Measurements from ENCODE around the gene CACNB4.
"Not testable (repeated sequence)": the region's sequence is repeated elsewhere in the genome, so short reads cannot be mapped to it uniquely, and the experiment has no call there.

CACNB4 gene

GRCh38 chr2:151931756-151932155, 167.1 kb downstream of the CACNB4 start:
- no peak for DNase-seq

GRCh38 chr2:151931030-151931611, 167.7 kb downstream of the CACNB4 start:
- no peak for DNase-seq

DNA sequence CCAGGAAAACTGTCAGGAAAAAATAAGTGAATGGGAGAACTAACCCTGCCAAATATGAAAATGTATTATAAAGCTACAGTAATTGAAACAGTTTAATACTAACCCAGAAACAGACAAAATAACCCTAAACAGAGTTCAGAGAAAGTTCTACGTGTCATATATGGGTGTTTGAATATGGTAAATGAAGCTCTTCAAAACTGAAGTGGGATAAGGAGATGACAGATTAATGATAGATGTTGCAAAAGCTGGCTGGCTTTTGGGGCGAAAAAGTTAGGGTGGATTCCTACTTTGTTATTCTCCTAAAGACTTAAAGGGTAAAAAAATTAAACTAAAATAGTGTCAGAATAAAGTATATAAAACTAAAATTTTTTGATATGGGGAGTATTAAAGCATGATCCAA, 168.8 kb downstream of the CACNB4 start:
- DNase-seq = no peak

GRCh38 chr2:151928380-151928779, 170.5 kb downstream of the CACNB4 start:
- no peak for DNase-seq

GRCh38 chr2:151927501-151928221, 171.2 kb downstream of the CACNB4 start:
- DNase-seq = no peak

GRCh38 chr2:151922845-151923666, 175.8 kb downstream of the CACNB4 start:
- DNase-seq = no peak

DNA sequence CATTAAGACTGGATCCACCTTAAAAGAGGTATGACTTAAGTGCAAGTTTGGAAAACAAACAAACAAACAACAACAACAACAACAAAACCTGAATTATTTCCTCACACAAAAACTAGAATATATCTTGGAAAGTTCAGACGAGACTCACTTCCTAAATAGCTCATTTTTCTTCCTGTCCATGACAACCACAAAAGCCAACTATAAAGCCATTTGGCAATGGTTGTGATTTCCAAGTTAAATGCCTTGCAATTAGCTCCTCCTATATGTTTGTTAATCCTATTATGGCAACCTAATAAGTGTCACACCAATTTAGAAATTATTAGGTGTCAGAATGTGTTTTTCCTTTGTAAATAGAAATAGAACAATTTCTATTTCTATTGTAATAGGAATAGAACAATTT, 179.1 kb downstream of the CACNB4 start:
- no peak for DNase-seq

- no peak for DNase-seq
These were observed 180.5 kb downstream of the CACNB4 start for GRCh38 chr2:151918308-151918707.

DNA sequence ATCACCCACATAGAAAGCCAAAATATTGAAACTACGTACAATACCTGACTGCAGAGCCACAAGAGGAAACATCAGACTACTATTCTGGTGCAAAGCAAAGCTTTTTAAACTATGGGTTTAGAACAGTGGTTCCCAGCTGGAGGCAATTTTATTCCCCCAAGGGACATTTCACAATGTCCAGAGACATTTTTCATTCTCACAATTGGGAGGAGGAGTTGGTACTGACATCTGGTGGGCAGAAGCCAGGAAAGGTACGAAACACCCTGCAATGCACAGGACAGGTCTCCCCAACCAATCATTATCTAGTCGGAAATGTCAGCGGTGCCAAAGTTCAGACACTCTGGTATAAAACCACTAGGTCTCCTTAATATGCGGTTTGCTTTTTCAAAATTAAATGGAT, 182.2 kb downstream of the CACNB4 start:
- no peak for DNase-seq

GRCh38 chr2:151915629-151916025, 183.2 kb downstream of the CACNB4 start:
- not testable (repeated sequence) for DNase-seq

- no peak for DNase-seq
These were observed 183.7 kb downstream of the CACNB4 start for GRCh38 chr2:151914989-151915628.

DNA sequence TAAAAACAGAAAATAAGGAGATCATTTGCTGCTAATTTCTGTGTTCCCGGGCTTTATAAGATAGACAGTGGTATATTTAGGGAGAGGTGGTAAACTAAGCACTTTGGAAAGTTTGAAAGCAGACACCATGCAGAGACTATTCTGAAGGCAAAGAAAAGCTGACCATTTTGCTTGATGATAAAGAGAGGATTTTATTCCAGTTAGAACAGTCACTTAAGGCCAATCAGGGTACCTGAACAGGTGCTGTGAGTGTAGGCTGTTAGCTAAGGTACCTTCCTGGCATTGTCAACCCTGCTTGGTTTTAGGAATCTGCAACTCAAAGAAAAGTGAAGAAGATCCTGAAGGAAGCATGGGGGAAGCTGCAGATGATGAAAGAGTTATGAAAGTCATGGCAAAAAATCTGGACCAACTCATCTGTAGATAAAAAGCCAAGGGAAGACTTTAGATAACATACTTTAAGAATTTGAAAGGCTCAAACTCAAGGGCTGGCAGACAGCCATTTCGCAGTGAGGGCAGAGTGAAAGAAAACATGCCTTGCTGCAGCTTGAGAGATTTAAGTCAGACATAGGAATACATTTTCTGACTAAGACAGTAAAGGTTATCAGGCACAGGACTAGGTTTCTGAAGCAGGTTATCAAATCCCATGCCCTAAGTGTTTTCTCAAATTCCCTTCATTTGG, 190.5 kb downstream of the CACNB4 start:
- no peak for DNase-seq

- no peak for DNase-seq
These were observed 191.3 kb downstream of the CACNB4 start for GRCh38 chr2:151907286-151908203.

GRCh38 chr2:151906633-151906998, 192.2 kb downstream of the CACNB4 start:
- DNase-seq = no peak

DNA sequence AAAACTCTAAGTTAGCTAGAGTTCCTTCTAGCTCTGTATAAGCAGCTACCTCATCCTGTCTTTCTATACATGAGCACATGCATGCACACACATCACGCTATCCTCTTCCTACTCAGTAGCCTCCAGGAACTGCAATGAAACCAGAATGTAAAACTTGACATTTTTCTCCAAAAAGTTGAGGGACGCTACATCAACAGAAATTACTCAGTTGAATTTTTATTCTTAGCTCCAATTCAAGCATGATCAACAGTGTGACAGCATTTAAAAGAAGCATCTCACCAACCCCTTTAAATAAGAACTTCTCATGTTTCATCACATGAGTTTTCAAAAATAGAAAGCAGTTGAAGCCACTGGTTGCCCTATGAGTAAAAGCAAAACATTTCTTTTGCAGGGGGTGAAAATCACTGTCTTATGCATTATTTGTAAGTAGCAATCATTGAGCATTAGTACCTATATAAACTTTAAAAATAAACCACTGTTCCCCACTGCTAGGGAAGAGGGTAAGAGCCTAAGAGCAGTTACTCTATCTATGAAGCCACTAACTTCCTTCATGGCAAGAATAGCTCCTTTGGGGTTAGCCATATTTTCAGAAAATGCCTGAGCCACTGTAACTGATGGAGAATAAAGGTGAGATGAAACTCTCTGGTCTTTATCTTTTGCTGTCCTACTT, 192.7 kb downstream of the CACNB4 start:
- DNase-seq = no peak

DNA sequence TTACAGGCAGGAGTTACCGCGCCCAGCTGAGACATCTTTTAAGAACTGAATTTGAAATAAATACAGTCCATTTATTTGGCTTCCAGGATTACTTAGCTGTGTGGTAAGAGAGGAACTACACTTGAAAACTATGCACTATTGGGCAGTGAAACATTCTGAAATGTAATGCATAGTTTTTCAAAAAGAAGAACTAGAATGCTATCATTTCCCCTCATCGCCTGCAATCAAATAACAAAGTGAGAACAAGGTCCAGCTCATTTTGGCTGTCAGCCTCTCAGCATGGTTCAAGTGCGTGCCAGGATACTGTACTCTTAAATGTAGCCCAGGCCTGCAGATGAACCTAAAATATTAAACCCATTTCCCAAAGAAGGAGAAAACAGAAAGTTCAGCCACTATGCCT, 194.0 kb downstream of the CACNB4 start:
- no peak for DNase-seq

GRCh38 chr2:151904021-151904420, 194.8 kb downstream of the CACNB4 start:
- DNase-seq = no peak

DNA sequence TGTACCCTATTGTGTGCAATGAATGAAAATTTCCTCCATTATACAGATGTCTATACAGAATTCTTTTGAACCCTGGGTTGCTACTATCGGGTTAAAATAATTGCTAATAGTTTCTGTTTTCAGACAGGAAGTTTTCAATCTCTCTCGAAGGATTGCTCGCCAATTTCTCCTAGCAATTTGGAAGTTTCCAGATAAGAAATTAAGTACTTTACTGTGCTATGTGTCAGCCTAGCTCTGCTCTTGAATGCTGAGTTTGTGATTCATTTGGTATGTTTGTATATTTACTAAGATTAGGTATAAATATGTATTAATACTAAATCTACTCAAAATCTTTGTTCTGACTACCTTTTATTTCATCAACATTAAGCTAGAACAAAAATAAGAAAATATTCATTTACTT, 196.0 kb downstream of the CACNB4 start:
- no peak for DNase-seq

DNA sequence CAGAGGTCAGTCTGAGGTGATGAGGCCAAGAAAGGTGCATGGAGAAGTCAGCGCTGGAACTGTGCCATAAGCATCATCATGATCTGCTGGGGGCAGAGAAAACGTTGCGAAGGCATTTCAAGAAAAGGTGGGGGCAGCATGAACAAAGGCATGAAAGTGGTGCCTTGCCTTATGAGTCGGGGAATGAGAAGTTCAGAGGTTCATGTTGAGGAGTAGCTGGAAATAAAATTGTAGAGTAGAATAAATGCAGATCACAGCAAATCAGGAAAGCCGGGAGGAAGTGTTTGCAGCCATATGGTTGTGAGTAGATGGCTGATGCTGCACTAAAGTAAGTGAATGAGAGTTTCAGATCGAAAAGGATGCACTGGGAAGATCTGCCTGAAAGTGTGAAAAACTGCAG, 198.5 kb downstream of the CACNB4 start:
- no peak for DNase-seq

DNA sequence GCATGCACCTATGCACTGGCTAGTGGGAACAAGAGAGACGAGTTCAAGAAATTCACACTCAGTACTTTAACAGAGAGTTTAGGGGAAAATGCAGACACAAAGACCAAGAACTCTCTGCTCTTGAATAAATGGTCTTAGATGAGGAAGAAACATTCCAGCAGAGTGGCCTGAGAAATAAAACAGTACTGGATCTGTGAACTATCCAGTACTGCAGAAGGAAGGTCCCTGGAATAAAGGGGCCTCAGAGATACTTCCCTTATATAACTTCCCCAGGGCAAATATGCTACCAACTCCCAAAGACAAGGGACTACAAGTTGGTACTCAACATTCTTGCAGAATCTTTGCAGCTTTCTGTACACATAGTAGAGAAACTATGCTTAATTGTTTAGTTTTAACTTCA, 199.7 kb downstream of the CACNB4 start:
- DNase-seq = no peak

- no peak for DNase-seq
These were observed 207.2 kb downstream of the CACNB4 start for GRCh38 chr2:151891566-151892194.
